ENCODE measurements around the gene EXO1.

The EXO1 gene

GRCh38 chr1:241934201-241934848, 86.3 kb downstream of the EXO1 start:
- no peaks in the 10 kb centered on the region for H3F3A ChIP-seq (ENCODE audit: low read depth)
- H3K4me2 ChIP-seq (ENCODE audit: low read depth, low read length, poor library complexity, severe bottlenecking) = no peak overlapping the region
- H3K27me3 ChIP-seq (ENCODE audit: insufficient read depth, low read length, poor library complexity, severe bottlenecking) = no peaks in the 10 kb centered on the region
- H3K4me3 ChIP-seq (ENCODE audit: low read length, poor library complexity, severe bottlenecking) = no peak overlapping the region
- no peaks in the 10 kb centered on the region for H3K9me3 ChIP-seq (ENCODE audit: insufficient read depth, low read depth, low read length)
- H4K20me1 ChIP-seq (ENCODE audit: insufficient read depth, low read length, poor library complexity, severe bottlenecking) = no peaks in the 10 kb centered on the region
- no peaks in the 10 kb centered on the region for H3K79me2 ChIP-seq (ENCODE audit: insufficient read depth, low read length)
- no peak overlapping the region for H2AFZ ChIP-seq (ENCODE audit: low read length)
- H3K9me2 ChIP-seq (replicated peaks; ENCODE audit: low read depth, low read length) = no peaks in the 10 kb centered on the region
- no peaks in the 10 kb centered on the region for H3K36me3 ChIP-seq (ENCODE audit: insufficient read depth, low read length)
- no peaks in the 10 kb centered on the region for H3K4me1 ChIP-seq (ENCODE audit: insufficient read depth, low read length, poor library complexity, severe bottlenecking)
- TF ChIP-seq CTCF (conservative IDR thresholded peaks at IDR 0.05; ENCODE audit: low read length) (no peak), EZH2phosphoT487 (IDR thresholded peaks at IDR 0.05; ENCODE audit: borderline replicate concordance) (no peak)
- H3K9ac ChIP-seq (ENCODE audit: low read depth, low read length, poor library complexity, severe bottlenecking) = no peak overlapping the region

- no peak overlapping the region for H2AFZ ChIP-seq (ENCODE audit: low read length)
- TF ChIP-seq EZH2phosphoT487 (IDR thresholded peaks at IDR 0.05; ENCODE audit: borderline replicate concordance) (no peak), CTCF (conservative IDR thresholded peaks at IDR 0.05; ENCODE audit: low read length) (no peak)
Measured at GRCh38 chr1:241934866-241935265, 86.9 kb downstream of the EXO1 start.

More at GRCh38 chr1:241934866-241935265, 86.9 kb downstream of the EXO1 start:
- Histone ChIP-seq H3K4me3 (ENCODE audit: low read length, poor library complexity, severe bottlenecking) (no peak overlapping the region), H4K20me1 (ENCODE audit: insufficient read depth, low read length, poor library complexity, severe bottlenecking) (no peaks in the 10 kb centered on the region), H3K27me3 (ENCODE audit: insufficient read depth, low read length, poor library complexity, severe bottlenecking) (no peaks in the 10 kb centered on the region), H3K36me3 (ENCODE audit: insufficient read depth, low read length) (no peaks in the 10 kb centered on the region), H3K9me2 (replicated peaks; ENCODE audit: low read depth, low read length) (no peaks in the 10 kb centered on the region), H3K79me2 (ENCODE audit: insufficient read depth, low read length) (no peaks in the 10 kb centered on the region), H3K9ac (ENCODE audit: low read depth, low read length, poor library complexity, severe bottlenecking) (no peak overlapping the region), H3K4me1 (ENCODE audit: insufficient read depth, low read length, poor library complexity, severe bottlenecking) (no peaks in the 10 kb centered on the region), H3F3A (ENCODE audit: low read depth) (no peaks in the 10 kb centered on the region), H3K9me3 (ENCODE audit: insufficient read depth, low read depth, low read length) (no peaks in the 10 kb centered on the region), H3K4me2 (ENCODE audit: low read depth, low read length, poor library complexity, severe bottlenecking) (no peak overlapping the region)

All from Loucy (cell line).